Astrocyte (in vitro differentiated cells and primary cell): ENCODE results near the gene RNF217. TPM values are rescaled to one million over a fixed set of nuclear protein-coding genes. Genes with fewer than 3 reads are reported as not detected.

ENCODE experiments used
- DNase-seq: peaks from one replicate; pipeline ENCODE4 v3.0.0-alpha.2; 2010; ENCODE audit warnings: low read depth
- FAIRE-seq: peaks from 2 replicates; lab custom pipeline; 2011; peaks lifted over from hg19 to GRCh38; lab: Jason Lieb, UNC
- H2AFZ ChIP-seq: 2 replicates; pipeline ENCODE4 v1.6.0; 2012; ENCODE audit warnings: low read depth, low read length, inconsistent platforms
- H3K27ac ChIP-seq: 2 replicates; pipeline ENCODE4 v1.5.1; 2011; ENCODE audit warnings: low read depth, low read length, inconsistent platforms
- H3K27me3 ChIP-seq: 2 replicates; pipeline ENCODE4 v1.6.0; 2011; ENCODE audit warnings: low read length, inconsistent platforms; ENCODE audit not compliant: insufficient read depth
- H3K36me3 ChIP-seq: 2 replicates; pipeline ENCODE4 v1.5.1; 2011; ENCODE audit warnings: low read length, inconsistent platforms; ENCODE audit not compliant: insufficient read depth
- H3K4me1 ChIP-seq: 2 replicates; pipeline ENCODE4 v1.5.1; 2011; ENCODE audit warnings: low read length, inconsistent platforms; ENCODE audit not compliant: insufficient read depth
- H3K4me2 ChIP-seq: 2 replicates; pipeline ENCODE4 v1.6.0; 2012; ENCODE audit warnings: low read length, inconsistent platforms
- H3K4me3 ChIP-seq: 2 replicates; pipeline ENCODE4 v1.5.1; 2011; ENCODE audit warnings: low read depth, mild to moderate bottlenecking, low read length, inconsistent platforms; ENCODE audit not compliant: insufficient read depth
- H3K79me2 ChIP-seq: 2 replicates; pipeline ENCODE4 v1.6.0; 2012; ENCODE audit warnings: mild to moderate bottlenecking, low read length, inconsistent platforms; ENCODE audit not compliant: insufficient read depth
- H3K9ac ChIP-seq: 2 replicates; pipeline ENCODE4 v1.6.0; 2012; ENCODE audit warnings: mild to moderate bottlenecking, low read length, inconsistent platforms
- H3K9me3 ChIP-seq: 2 replicates; pipeline ENCODE4 v1.5.1; 2012; ENCODE audit warnings: low read depth, mild to moderate bottlenecking, low read length, inconsistent platforms; ENCODE audit not compliant: insufficient read depth
- H4K20me1 ChIP-seq: 2 replicates; pipeline ENCODE4 v1.6.0; 2012; ENCODE audit warnings: low read length, inconsistent platforms; ENCODE audit not compliant: insufficient read depth
- H3K27ac Mint-ChIP-seq: one replicate; pipeline ENCODE4 v1.8.0; 2021; ENCODE audit warnings: mild to moderate bottlenecking, mixed read lengths; ENCODE audit not compliant: unreplicated experiment
- H3K27me3 Mint-ChIP-seq: one replicate; pipeline ENCODE4 v1.8.0; 2021; ENCODE audit warnings: low read depth, mixed read lengths; ENCODE audit not compliant: unreplicated experiment
- H3K36me3 Mint-ChIP-seq: one replicate; pipeline ENCODE4 v1.8.0; 2021; ENCODE audit warnings: low read depth, mixed read lengths; ENCODE audit not compliant: unreplicated experiment
- H3K4me1 Mint-ChIP-seq: one replicate; pipeline ENCODE4 v1.8.0; 2021; ENCODE audit warnings: low read depth, mixed read lengths; ENCODE audit not compliant: unreplicated experiment
- H3K4me3 Mint-ChIP-seq: one replicate; pipeline ENCODE4 v1.8.0; 2021; ENCODE audit warnings: mild to moderate bottlenecking, moderate library complexity, mixed read lengths; ENCODE audit not compliant: unreplicated experiment
- H3K9me3 Mint-ChIP-seq: one replicate; pipeline ENCODE4 v1.8.0; 2021; ENCODE audit warnings: mild to moderate bottlenecking, mixed read lengths; ENCODE audit not compliant: unreplicated experiment
- EZH2 ChIP-seq: IDR thresholded peaks from 2 replicates; pipeline ENCODE4 v1.6.1; 2012; ENCODE audit warnings: mild to moderate bottlenecking, low read length, inconsistent platforms; ENCODE audit not compliant: insufficient read depth
- total RNA-seq: library from RNA; stranded (reverse); gene quantifications from 2 replicates; pipeline ENCODE4 v1.2.1, GENCODE V29; 2021
- TF ChIP-seq, protein P1 (sequence below): IDR thresholded peaks from 2 replicates; pipeline ENCODE4 v1.5.1; 2011; ENCODE audit warnings: low read depth, mild to moderate bottlenecking, inconsistent platforms, low read length, moderate library complexity; ENCODE audit not compliant: insufficient read depth

RNF217 gene
- total RNA-seq, 1 donor from 2014 or later = 49.4 TPM

GRCh38 chr6:125038925-125039324 lies 76.7 kb downstream of the RNF217 start:
- no peak overlapping the region for H3K9ac ChIP-seq
- no peaks in the 10 kb centered on the region for H3K9me3 ChIP-seq
- no peaks in the 10 kb centered on the region for H3K36me3 ChIP-seq
- peaks cover 11% of the 10 kb centered on the region for H3K4me1 Mint-ChIP-seq
- H3K4me3 Mint-ChIP-seq = no peak overlapping the region
- H3K4me3 ChIP-seq = no peak overlapping the region
- H3K27ac ChIP-seq = no peak overlapping the region
- H2AFZ ChIP-seq = no peak overlapping the region
- H3K79me2 ChIP-seq = peaks cover 69% of the 10 kb centered on the region
- FAIRE-seq (no peak), DNase-seq (no peak)
- H3K27me3 Mint-ChIP-seq = no peaks in the 10 kb centered on the region
- peaks cover 34% of the 10 kb centered on the region for H4K20me1 ChIP-seq
- no peak for TF ChIP-seq EZH2
- TF ChIP-seq, protein P1, sequence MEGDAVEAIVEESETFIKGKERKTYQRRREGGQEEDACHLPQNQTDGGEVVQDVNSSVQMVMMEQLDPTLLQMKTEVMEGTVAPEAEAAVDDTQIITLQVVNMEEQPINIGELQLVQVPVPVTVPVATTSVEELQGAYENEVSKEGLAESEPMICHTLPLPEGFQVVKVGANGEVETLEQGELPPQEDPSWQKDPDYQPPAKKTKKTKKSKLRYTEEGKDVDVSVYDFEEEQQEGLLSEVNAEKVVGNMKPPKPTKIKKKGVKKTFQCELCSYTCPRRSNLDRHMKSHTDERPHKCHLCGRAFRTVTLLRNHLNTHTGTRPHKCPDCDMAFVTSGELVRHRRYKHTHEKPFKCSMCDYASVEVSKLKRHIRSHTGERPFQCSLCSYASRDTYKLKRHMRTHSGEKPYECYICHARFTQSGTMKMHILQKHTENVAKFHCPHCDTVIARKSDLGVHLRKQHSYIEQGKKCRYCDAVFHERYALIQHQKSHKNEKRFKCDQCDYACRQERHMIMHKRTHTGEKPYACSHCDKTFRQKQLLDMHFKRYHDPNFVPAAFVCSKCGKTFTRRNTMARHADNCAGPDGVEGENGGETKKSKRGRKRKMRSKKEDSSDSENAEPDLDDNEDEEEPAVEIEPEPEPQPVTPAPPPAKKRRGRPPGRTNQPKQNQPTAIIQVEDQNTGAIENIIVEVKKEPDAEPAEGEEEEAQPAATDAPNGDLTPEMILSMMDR = no peak
- H3K27ac Mint-ChIP-seq = no peak overlapping the region
- no peaks in the 10 kb centered on the region for H3K9me3 Mint-ChIP-seq
- H3K4me1 ChIP-seq = no peaks in the 10 kb centered on the region
- peaks cover 13% of the 10 kb centered on the region for H3K36me3 Mint-ChIP-seq
- H3K27me3 ChIP-seq = no peaks in the 10 kb centered on the region
- H3K4me2 ChIP-seq = no peak overlapping the region

DNA sequence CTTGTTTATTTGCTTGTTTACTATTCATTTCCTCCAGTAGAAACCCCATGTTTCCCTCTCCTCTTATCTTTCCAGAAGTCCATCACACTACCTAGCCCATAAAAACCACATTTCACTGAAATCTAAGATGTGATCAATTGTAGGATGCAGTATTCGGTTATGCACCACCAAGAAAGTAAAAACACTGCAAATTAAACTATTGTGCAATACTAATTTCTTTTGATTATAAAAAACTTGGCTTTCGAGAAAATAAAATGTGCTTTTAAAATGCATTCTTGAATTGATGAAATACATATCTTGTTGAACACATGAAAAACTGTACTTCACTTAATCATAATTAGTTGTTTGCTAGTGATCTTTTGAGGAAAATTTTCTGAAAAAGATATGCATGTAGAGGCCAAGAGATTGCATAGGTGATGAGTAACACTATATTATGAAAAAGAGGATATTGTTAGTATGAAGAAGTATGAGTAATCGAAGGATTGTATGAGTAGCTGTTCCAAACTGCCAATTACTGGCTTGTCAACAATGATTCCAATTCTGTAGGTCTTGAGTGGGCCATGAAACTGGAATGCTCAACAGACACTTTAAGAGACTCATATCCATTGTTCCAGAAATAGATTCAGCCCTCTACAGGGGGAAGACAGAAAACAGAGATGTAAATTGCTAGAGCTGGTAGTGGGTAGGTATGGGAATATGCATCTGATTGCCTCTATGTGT lies 79.7 kb downstream of the RNF217 start:
- H3K9ac ChIP-seq = no peak overlapping the region

More for the DNA sequence above, 79.7 kb downstream of the RNF217 start:
- Histone ChIP-seq H3K27ac (no peak overlapping the region), H3K36me3 (peaks cover 8% of the 10 kb centered on the region), H3K9me3 (no peaks in the 10 kb centered on the region), H2AFZ (no peak overlapping the region), H3K27me3 (no peaks in the 10 kb centered on the region), H3K4me3 (no peak overlapping the region), H3K79me2 (peaks cover 74% of the 10 kb centered on the region), H4K20me1 (peaks cover 51% of the 10 kb centered on the region), H3K4me1 (no peaks in the 10 kb centered on the region), H3K4me2 (peak overlapping the region; percentile 7)
- no peak overlapping the region for H3K27ac Mint-ChIP-seq
- peaks cover 17% of the 10 kb centered on the region for H3K36me3 Mint-ChIP-seq
- peaks cover 20% of the 10 kb centered on the region for H3K4me1 Mint-ChIP-seq
- DNase-seq = peak; percentile 53
- no peaks in the 10 kb centered on the region for H3K9me3 Mint-ChIP-seq
- peak; percentile 47 for FAIRE-seq
- no peak overlapping the region for H3K4me3 Mint-ChIP-seq
- H3K27me3 Mint-ChIP-seq = no peaks in the 10 kb centered on the region
- no peak for TF ChIP-seq EZH2
- TF ChIP-seq, protein P1 = no peak
